GM18526 (cell line): ENCODE data around the gene NKRF.
A peak's percentile ranks its signal among the peaks of the same experiment; 100 is the strongest.

ENCODE experiments used
- POLR2A ChIP-seq: IDR thresholded peaks from 3 replicates; pipeline ENCODE4 v1.6.1; 2011; ENCODE audit not compliant: insufficient read length; ENCODE audit errors: extremely low read depth

NKRF gene

GRCh38 chrX:119624417-119624816 is 18.2 kb upstream of the NKRF start:
- TF ChIP-seq POLR2A = no peak

- TF ChIP-seq POLR2A = no peak
Observed at GRCh38 chrX:119622356-119623232, 16.4 kb upstream of the NKRF start.

- TF ChIP-seq POLR2A = no peak
Observed at GRCh38 chrX:119618439-119618838, 12.2 kb upstream of the NKRF start.

GRCh38 chrX:119617517-119618164 is 11.4 kb upstream of the NKRF start:
- no peak for TF ChIP-seq POLR2A

- TF ChIP-seq POLR2A = no peak
Observed at GRCh38 chrX:119614776-119615175, 8.6 kb upstream of the NKRF start.

- no peak for TF ChIP-seq POLR2A
Observed at GRCh38 chrX:119607018-119607389, 780 bp upstream of the NKRF start.

GRCh38 chrX:119605464-119606279 is 552 bp downstream of the NKRF start:
- TF ChIP-seq POLR2A = no peak

- no peak for TF ChIP-seq POLR2A
Observed at GRCh38 chrX:119604766-119605463, 1.3 kb downstream of the NKRF start.

- no peak for TF ChIP-seq POLR2A
Observed at GRCh38 chrX:119602701-119603255, 3.4 kb downstream of the NKRF start.

GRCh38 chrX:119589810-119590209 is 16.4 kb downstream of the NKRF start:
- no peak for TF ChIP-seq POLR2A

- TF ChIP-seq POLR2A = no peak
Observed at GRCh38 chrX:119583431-119584059, 22.7 kb downstream of the NKRF start.

GRCh38 chrX:119579414-119579813 is 26.8 kb downstream of the NKRF start:
- TF ChIP-seq POLR2A = no peak

GRCh38 chrX:119574394-119575266 is 31.6 kb downstream of the NKRF start, which contains the start of gene UBE2A:
Gene UBE2A (plus strand): TSS chrX:119574563. CDS start chrX:119574712, 149 bp downstream.
- peak; percentile 97 for TF ChIP-seq POLR2A

- TF ChIP-seq POLR2A = no peak
Observed at GRCh38 chrX:119573840-119574393, 32.3 kb downstream of the NKRF start.
